ENCODE results near the gene CBARP.
A peak's percentile ranks its signal among the peaks of the same experiment; 100 is the strongest.

CBARP gene

GRCh38 chr19:1261538-1261797 is 23.7 kb upstream of the CBARP start:
- H3K4me3 ChIP-seq (ENCODE audit: low read depth, low read length) = peak overlapping the region; percentile 69
- ChIA-PET POLR2A (interaction anchor here (1.4 to 7.3 kb wide), 3 partner anchors 7 to 17 kb away, joined by 5 to 188 read pairs (median 36); partner anchors contain the start of gene CIRBP), CTCF (interaction anchor here (1.2 to 11.8 kb wide), 2 partner anchors 10 to 19 kb away, joined by 5 to 626 read pairs; partner anchors contain the start of gene ATP5F1D)
- no peak for DNase-seq (ENCODE audit: low read depth, low spot score)
- peak; percentile 15 for TF ChIP-seq CTCF (IDR thresholded peaks at IDR 0.05; ENCODE audit: insufficient read depth, low read length, missing control alignments)

- TF ChIP-seq CTCF (IDR thresholded peaks at IDR 0.05; ENCODE audit: insufficient read depth, low read length, missing control alignments) = no peak
- peak overlapping the region; percentile 69 for H3K4me3 ChIP-seq (ENCODE audit: low read depth, low read length)
- CTCF ChIA-PET = interaction anchor here (11.8 kb wide), 1 partner anchor 18 kb away, joined by 626 read pairs; the partner anchor contains the start of gene ATP5F1D
- DNase-seq (ENCODE audit: low read depth, low spot score) = no peak
- POLR2A ChIA-PET = interaction anchor here (0.6 to 7.3 kb wide), 5 partner anchors 6 to 159 kb away, joined by 3 to 188 read pairs (median 6); partner anchors contain the start of gene CIRBP
Measured at GRCh38 chr19:1260749-1261537, 23.1 kb upstream of the CBARP start.

DNA sequence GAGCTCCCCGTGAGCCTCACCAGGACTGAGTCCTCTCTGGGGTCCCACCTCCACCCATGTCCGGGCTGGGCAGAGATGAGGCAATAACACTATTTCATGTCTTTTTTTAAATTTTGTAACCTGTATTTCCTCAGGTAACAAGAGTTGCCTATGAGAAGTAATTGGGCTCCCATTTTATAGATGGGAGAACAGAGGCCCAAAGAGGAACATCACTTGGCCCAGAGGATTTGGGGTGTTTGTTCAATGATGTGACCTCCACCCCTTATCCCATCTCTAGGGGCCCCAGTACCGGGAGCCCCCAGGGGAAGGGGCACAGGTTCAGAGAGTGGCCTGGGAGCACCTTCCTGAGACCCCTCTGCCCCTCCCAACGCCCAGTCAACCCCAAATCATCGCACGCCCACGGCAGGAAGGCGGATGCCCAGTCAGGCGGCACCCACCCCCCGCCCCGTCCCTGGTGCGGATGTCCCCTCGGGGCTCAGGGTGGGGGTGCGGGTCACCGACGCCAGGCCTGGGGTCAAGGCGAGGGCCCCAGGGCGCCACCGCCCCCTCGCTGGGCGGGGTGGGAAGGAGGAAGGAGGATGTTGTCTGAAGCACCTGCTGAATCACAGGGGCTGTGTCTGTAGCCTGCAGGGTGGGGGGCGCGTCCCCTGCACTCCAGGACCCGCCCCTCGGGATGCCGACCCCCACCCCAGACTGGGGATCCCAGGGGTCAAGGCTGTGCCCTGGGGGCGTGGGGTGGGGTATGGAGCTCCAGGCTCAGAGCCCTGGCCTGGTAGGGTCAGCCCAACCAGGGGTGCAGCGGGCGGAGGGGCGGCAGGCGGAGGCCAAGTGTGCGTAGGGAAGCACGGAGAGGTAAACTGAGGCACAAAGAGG is 22.3 kb upstream of the CBARP start:
- ChIA-PET POLR2A (interaction anchor here (0.6 to 4.1 kb wide), 3 partner anchors 9 to 158 kb away, joined by 3 to 36 read pairs (median 6); partner anchors contain the start of gene CIRBP), CTCF (interaction anchor here (11.8 kb wide), 1 partner anchor 17 kb away, joined by 626 read pairs; the partner anchor contains the start of gene ATP5F1D)
- no peak for TF ChIP-seq CTCF (IDR thresholded peaks at IDR 0.05; ENCODE audit: insufficient read depth, low read length, missing control alignments)
- H3K4me3 ChIP-seq (ENCODE audit: low read depth, low read length) = peak overlapping the region; percentile 30; the same call in 1 of the 2 replicates
- no peak for DNase-seq (ENCODE audit: low read depth, low spot score)

GRCh38 chr19:1259206-1259875 is 21.5 kb upstream of the CBARP start:
- DNase-seq (ENCODE audit: low read depth, low spot score) = no peak
- CTCF ChIA-PET = interaction anchor here (11.8 kb wide), 1 partner anchor 17 kb away, joined by 626 read pairs; the partner anchor contains the start of gene ATP5F1D
- no peak overlapping the region for H3K4me3 ChIP-seq (ENCODE audit: low read depth, low read length)
- no peak for TF ChIP-seq CTCF (IDR thresholded peaks at IDR 0.05; ENCODE audit: insufficient read depth, low read length, missing control alignments)
- POLR2A ChIA-PET = interaction anchor here (4.1 kb wide), 1 partner anchor 10 kb away, joined by 36 read pairs; the partner anchor contains the start of gene CIRBP

DNA sequence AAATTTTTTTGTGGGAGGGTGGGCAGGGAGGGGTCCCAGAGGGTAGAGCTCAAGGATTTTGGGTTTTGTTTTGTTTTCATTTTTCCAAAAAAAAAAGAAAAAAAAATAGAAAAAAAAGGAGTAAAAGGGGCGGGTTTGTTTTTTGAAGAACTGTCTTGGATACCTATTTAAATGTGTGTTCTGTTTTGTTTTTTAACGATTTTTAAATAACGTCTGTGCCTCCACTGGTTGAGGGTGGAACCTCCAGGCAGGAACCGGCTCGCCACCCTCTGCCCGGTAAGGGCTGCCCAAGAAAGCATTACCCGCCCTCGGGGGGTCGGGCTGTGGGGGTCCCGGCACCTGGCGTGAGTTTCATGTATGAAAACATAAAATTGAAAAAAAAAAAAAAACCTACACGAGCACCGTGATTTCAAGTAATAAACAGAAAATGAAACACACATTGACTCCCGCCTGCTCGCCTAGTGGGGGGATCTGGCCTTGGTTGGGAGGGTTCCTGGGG is 21.0 kb upstream of the CBARP start:
- no peak for DNase-seq (ENCODE audit: low read depth, low spot score)
- ChIA-PET CTCF (interaction anchor here (6.4 to 11.8 kb wide), 2 partner anchors 9 to 16 kb away, joined by 69 to 626 read pairs; partner anchors contain the start of genes ATP5F1D and CIRBP), POLR2A (interaction anchor here (1.1 to 7.6 kb wide), 3 partner anchors 6 to 14 kb away, joined by 4 to 188 read pairs (median 36); partner anchors contain the start of gene CIRBP)
- H3K4me3 ChIP-seq (ENCODE audit: low read depth, low read length) = no peak overlapping the region
- no peak for TF ChIP-seq CTCF (IDR thresholded peaks at IDR 0.05; ENCODE audit: insufficient read depth, low read length, missing control alignments)

All from AG04449 (cell line).